Upper lobe of right lung (tissue), 1 donor: ENCODE results near the gene SNX5. TPM values are rescaled to one million over a fixed set of nuclear protein-coding genes. Genes with fewer than 3 reads are reported as not detected.

Experiments
- ATAC-seq: fragments of 200-7000 bp; cut with Tn5 transposase; one replicate; pipeline ENCODE4 v1.9.1; 2020; ENCODE audit warnings: mild to moderate bottlenecking, moderate library complexity
- DNase-seq: peaks from one replicate; pipeline ENCODE4 v3.0.0-alpha.2; 2020
- H3K27ac ChIP-seq: fragments of 200-600 bp; one replicate; pipeline ENCODE4 v1.8.0; 2022
- H3K27me3 ChIP-seq: fragments of 200-600 bp; one replicate; pipeline ENCODE4 v1.8.0; 2022; ENCODE audit warnings: mild to moderate bottlenecking
- H3K36me3 ChIP-seq: fragments of 200-600 bp; one replicate; pipeline ENCODE4 v1.8.0; 2022
- H3K4me1 ChIP-seq: fragments of 200-600 bp; one replicate; pipeline ENCODE4 v1.8.0; 2022
- H3K4me3 ChIP-seq: fragments of 200-600 bp; one replicate; pipeline ENCODE4 v1.8.0; 2022; ENCODE audit warnings: mild to moderate bottlenecking
- H3K9me3 ChIP-seq: fragments of 200-600 bp; one replicate; pipeline ENCODE4 v1.8.0; 2022
- intact Hi-C: fragments of 100-400 bp; cut with DNase I; formaldehyde crosslinking; loops from one replicate; pipeline ENCODE4 v1.11.0; 2022
- total RNA-seq: library from RNA; stranded (reverse); fragmentation: NEBNext Ultra II Directional; extraction: Animal tissue kit (Norgen Biotek cat#: 25700); gene quantifications from one replicate; pipeline ENCODE4 v1.2.1, GENCODE V29; 2021
- TF ChIP-seq, protein P1 (sequence below): fragments of 200-600 bp; IDR thresholded peaks from one replicate; pipeline ENCODE4 v1.8.0; 2022; ENCODE audit warnings: antibody characterized with exemption
- donor health status: DM: no; HTN: yes; CAD: no; lungs with severe emphysema.

Gene SNX5
- total RNA-seq, 1 donor from 2014 or later, result 86.6 TPM

DNA sequence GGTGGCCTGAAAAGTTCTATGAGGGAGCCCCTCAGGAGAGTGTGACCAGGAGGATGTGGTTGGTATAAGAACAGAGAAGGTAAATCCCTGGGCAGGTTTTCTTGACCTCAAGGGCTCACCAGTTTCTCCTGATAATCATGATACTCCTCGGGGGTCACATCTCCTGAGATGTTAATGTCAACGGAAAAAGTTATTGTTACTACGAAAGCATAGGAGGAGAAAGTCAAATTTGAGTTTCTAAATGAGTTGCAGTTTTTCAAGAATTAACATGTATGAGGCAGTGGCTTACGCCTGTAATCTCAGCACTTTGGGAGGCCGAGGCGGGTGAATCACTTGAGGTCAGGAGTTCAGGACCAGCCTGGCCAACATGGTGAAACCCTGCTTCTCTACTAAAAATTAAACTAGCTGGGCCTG, 23.6 kb upstream of the SNX5 start:
- H3K27ac ChIP-seq, result no peak overlapping the region
- ATAC-seq (no peak), DNase-seq (no peak)
- TF ChIP-seq, protein P1, sequence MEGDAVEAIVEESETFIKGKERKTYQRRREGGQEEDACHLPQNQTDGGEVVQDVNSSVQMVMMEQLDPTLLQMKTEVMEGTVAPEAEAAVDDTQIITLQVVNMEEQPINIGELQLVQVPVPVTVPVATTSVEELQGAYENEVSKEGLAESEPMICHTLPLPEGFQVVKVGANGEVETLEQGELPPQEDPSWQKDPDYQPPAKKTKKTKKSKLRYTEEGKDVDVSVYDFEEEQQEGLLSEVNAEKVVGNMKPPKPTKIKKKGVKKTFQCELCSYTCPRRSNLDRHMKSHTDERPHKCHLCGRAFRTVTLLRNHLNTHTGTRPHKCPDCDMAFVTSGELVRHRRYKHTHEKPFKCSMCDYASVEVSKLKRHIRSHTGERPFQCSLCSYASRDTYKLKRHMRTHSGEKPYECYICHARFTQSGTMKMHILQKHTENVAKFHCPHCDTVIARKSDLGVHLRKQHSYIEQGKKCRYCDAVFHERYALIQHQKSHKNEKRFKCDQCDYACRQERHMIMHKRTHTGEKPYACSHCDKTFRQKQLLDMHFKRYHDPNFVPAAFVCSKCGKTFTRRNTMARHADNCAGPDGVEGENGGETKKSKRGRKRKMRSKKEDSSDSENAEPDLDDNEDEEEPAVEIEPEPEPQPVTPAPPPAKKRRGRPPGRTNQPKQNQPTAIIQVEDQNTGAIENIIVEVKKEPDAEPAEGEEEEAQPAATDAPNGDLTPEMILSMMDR, result no peak
- peaks cover 20% of the 10 kb centered on the region for H3K36me3 ChIP-seq
- H3K4me3 ChIP-seq, result no peak overlapping the region
- H3K9me3 ChIP-seq, result no peaks in the 10 kb centered on the region
- H3K27me3 ChIP-seq, result no peaks in the 10 kb centered on the region
- intact Hi-C loops, result no loop called here
- peaks cover 6% of the 10 kb centered on the region for H3K4me1 ChIP-seq

DNA sequence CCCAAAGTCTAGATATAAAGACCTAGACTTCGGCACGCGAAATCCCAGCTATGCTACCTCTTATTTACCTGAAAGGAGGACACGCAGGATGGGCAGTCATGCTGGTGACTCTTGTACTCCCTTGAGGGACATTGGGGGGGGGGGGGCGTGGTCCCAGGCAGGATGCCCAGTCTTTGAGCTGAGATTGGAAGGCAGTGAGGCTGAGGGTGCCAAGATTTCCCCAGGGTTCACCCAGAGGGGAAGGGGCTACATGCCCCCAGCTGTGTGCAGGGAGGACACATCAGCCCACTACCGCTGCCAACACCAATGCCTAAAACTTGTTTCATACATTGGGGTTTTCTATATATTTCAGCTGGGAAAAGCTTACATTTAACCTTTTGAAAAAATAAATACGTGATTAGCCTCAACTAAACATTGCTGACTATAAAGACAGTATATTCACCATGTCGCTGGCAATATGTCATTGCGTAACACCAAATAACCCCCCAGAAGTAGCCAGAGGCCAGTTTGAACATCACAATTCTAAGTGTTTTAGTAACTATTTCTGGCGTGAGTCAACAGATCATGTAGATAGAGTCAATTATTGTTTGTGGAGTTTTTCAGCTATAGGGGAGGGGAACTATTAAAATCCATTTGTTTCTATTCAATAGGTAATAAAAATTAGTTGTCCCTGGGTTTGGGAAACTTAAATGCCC, 21.8 kb upstream of the SNX5 start:
- intact Hi-C loops, result no loop called here
- TF ChIP-seq, protein P1, result no peak
- Histone ChIP-seq H3K4me1 (no peaks in the 10 kb centered on the region), H3K36me3 (peaks cover 20% of the 10 kb centered on the region), H3K27me3 (no peaks in the 10 kb centered on the region), H3K9me3 (no peaks in the 10 kb centered on the region), H3K4me3 (no peak overlapping the region), H3K27ac (no peak overlapping the region)
- ATAC-seq (no peak), DNase-seq (no peak)

DNA sequence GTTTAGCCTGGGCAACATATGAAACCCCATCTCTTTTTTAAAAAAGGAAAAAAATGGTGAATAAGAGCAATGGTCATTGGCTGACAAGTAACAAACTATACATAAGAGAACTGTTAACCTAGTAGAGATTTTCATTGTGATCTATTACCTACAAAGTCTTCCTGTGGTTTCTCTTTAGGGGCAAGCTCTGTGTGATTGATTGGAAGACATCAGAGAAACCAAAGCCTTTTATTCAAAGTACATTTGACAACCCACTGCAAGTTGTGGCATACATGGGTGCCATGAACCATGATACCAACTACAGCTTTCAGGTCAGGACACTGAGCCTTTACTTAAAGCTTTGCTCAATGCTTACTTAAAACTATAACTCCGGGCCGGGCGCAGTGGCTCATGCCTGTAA, 19.4 kb upstream of the SNX5 start:
- ATAC-seq (no peak), DNase-seq (no peak)
- intact Hi-C loops, result no loop called here
- TF ChIP-seq, protein P1, result no peak
- no peak overlapping the region for H3K27ac ChIP-seq
- H3K9me3 ChIP-seq, result no peaks in the 10 kb centered on the region
- H3K36me3 ChIP-seq, result peaks cover 20% of the 10 kb centered on the region
- H3K27me3 ChIP-seq, result no peaks in the 10 kb centered on the region
- no peak overlapping the region for H3K4me3 ChIP-seq
- H3K4me1 ChIP-seq, result no peaks in the 10 kb centered on the region

DNA sequence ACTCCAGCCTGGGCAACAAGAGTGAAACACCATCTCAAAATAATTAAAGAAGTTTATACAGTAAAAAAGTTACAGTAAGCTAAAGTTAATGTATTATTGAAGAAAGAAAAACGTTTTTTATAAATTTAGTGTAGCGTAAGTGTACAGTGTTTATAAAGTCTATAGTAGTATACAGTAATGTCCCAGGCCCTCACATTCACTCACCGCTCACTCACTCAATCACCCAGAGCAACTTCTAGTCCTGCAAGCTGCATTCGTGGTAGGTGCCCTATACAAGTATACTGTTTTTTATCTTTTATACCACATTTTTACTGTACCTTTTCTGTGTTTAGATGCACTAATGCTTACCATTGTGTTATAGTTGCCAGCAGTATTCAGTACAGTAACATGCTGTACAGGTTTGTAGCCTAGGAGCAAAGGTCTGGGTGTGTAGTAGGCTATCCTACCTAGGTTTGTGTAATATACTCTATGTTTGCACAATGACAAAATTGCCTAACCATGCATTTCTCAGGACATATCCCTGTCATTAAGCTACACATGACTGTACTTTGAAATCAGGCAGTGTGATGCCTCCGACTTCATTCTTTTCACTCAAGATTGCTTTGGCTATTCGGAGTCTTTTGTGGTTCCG, 16.9 kb upstream of the SNX5 start:
- H3K9me3 ChIP-seq, result no peaks in the 10 kb centered on the region
- ATAC-seq, result peak; percentile 45
- peaks cover 19% of the 10 kb centered on the region for H3K36me3 ChIP-seq
- H3K4me1 ChIP-seq, result no peaks in the 10 kb centered on the region
- no peak for DNase-seq
- intact Hi-C loops, result no loop called here
- TF ChIP-seq, protein P1, result no peak
- H3K4me3 ChIP-seq, result no peak overlapping the region
- H3K27me3 ChIP-seq, result no peaks in the 10 kb centered on the region
- no peak overlapping the region for H3K27ac ChIP-seq

DNA sequence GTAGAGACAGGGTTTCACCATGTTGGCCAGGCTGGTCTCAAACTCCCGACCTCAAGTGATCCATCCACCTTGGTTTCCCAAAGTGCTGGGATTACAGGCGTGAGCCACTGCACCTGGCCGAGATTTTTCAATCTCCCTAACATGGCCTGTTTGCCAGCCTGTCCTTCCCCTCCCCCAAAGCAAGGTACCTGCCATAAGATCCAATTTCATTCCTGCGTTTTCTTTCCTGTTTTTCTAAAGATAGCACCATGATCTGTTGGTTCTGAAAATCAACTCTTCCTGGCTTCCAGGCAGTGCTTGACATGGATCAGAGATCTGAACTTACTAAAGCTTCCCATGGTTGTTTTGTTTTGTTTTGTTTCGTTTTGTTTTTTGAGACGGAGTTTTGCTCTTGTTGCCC, 7.7 kb upstream of the SNX5 start:
- ATAC-seq (no peak), DNase-seq (no peak)
- intact Hi-C loops, result no loop called here
- no peak overlapping the region for H3K4me3 ChIP-seq
- peaks cover 24% of the 10 kb centered on the region for H3K36me3 ChIP-seq
- TF ChIP-seq, protein P1, result no peak
- H3K27ac ChIP-seq, result no peak overlapping the region
- no peaks in the 10 kb centered on the region for H3K27me3 ChIP-seq
- peaks cover 27% of the 10 kb centered on the region for H3K4me1 ChIP-seq
- no peaks in the 10 kb centered on the region for H3K9me3 ChIP-seq
